ENCODE measurements around the gene POU6F2. TPM values are rescaled to one million over a fixed set of nuclear protein-coding genes. Genes with fewer than 3 reads are reported as not detected.
"Not testable (repeated sequence)": the region's sequence is repeated elsewhere in the genome, so short reads cannot be mapped to it uniquely, and the experiment has no call there.

The POU6F2 gene
- total RNA-seq, 1 donor from 2014 or later: not detected

DNA sequence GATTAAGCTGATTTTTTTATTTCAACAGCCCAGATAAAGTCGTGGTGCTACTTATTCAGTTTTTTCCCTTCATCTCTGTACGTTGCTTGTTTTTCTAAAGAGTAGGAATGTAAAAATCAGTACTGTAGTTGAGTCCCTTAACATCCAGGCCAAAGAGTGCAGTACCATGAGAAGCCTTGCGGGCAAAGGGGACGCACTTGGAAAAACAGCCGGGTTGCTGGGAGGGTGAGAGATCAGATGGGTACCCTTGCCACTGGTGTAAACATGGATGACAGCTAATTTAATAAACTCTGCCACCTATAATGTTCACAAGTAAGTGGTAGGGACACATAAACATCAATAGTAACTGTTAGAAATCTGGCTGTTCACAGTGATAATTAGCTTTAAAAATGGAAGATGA, 175.9 kb downstream of the POU6F2 start:
- no peak for DNase-seq
- intact Hi-C loops (cut with DNase I): no loop called here
- no peak for ATAC-seq (ENCODE audit: poor library complexity)

DNA sequence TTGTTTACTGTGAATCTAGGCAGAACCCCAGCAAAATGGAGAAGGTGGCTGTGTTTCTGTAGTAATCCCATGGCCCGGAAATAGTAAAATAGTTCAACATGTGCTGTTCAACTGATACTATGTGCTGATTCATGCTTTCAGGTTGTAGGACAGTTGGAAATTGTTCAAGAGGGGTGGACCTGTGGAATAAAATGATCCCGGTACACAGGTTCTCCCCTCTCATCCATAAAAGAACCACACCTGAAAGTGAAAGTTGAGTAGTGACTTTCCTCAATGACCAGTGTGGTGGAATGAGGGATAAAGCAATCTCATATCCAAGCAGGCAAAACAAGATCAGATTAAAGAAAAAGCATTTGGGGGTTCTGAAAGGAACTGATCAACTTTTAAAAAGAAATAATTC, 177.1 kb downstream of the POU6F2 start:
- DNase-seq: no peak
- intact Hi-C loops (cut with DNase I): no loop called here
- no peak for ATAC-seq (ENCODE audit: poor library complexity)

DNA sequence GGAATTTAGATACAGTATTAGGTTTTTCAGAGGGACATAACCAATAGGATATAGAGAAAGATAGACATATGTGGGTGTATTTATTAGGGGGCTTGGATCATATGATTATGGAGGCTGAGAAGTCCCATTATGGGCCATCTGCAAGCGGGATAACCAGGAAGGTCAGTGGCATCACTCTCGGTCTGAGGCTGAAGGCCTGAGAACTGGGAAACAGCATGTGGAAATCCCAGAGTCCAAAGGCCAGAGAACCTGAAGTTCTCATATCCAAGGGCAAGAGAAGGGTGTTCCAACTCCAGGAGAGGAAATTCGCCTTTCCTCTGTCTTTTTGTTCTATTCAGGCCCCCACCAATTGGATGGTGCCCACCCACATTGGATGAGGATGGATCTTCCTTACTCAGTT, 180.7 kb downstream of the POU6F2 start:
- intact Hi-C loops (cut with DNase I): no loop called here
- ATAC-seq (ENCODE audit: poor library complexity): no peak
- no peak for DNase-seq

DNA sequence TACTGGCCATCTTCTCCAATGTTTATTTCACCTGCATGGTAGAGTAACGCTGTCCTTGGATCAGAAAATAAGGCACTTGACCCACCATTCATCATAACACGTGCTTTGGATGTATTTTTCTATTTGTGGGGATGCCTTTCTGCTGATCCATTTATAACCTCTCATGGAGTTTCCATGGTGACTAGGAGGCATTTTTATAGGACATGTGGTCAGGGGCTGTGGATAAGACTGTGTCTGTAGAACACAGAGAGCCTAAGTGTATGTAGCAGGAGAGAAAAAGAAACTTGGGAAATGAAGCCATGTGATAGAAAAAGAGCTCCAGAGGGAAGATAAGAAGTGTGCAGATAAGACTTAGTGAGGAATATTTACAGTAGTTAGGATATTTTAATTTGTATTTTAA, 184.2 kb downstream of the POU6F2 start:
- ATAC-seq (ENCODE audit: poor library complexity) (no peak), DNase-seq (no peak)
- intact Hi-C loops (cut with DNase I): no loop called here

DNA sequence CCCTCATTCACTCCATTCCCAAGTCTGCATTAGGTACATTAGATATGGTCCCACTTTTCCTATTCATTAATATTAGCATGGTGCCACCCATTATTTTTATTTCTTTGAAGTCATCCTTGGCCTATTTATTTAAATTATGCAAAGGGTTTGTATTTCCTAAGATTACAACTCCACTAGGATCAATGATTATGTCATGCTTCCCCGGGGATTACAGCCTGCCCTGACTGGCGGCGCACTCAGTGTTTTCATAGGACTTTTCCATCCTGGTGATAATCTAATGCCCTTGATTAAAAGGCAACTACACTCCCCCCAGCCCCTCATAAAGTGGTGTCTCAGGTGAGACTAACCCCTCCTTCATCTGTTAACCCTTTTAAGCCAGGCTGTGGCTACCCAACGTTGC, 187.2 kb downstream of the POU6F2 start:
- DNase-seq (no peak), ATAC-seq (ENCODE audit: poor library complexity) (no peak)
- intact Hi-C loops (cut with DNase I): no loop called here

DNA sequence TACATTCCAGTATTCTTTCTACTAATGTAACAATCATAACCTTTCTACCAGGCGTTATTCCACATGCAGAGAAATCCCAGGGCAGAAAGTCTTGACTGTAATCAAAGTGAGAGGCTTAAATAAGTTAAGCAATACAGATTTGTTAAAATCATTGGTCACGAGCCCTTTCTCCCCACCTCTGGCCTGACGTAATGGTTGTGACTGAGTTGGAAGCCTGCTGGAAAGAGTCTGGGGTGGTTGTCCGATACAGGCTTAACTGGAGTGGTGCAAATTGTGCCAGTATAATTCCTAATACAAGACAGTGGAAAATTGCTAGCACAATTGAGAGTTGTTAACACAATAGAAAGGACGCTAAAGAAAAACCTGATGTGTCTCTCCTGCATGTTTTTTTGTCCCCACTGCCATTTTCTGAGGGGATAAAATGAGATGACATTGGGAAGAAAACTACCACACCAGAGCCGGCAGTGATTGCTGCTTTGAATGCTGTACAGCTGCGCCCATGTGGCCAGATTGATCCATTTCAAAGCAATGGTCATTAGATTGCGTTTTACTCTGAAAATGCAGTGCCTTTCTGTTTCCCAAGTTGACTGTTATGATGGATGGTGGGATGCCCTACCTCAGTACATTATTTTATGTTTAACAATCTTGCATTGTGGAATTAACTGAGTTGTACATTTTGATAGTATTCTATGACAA, 190.8 kb downstream of the POU6F2 start:
- intact Hi-C loops (cut with DNase I): no loop called here
- DNase-seq: no peak
- no peak for ATAC-seq (ENCODE audit: poor library complexity)

DNA sequence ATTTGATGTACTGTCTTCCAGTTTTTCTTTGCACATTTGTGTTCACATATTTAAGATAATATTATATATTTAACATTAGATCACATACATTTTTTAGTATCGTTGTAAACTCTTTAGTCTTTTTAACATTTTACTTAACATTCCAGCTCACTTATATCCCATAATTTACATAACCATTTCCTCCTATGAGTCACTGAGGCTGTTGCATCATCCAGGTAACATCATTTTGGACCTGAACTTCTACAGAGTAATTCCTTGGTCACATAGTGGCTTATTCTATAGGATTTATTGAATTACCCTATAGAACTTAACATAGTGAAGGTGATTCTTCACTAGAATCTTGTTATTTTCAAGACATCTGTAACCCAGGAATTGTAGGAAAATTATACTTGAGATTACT, 194.4 kb downstream of the POU6F2 start:
- intact Hi-C loops (cut with DNase I): no loop called here
- DNase-seq (no peak), ATAC-seq (ENCODE audit: poor library complexity) (no peak)

DNA sequence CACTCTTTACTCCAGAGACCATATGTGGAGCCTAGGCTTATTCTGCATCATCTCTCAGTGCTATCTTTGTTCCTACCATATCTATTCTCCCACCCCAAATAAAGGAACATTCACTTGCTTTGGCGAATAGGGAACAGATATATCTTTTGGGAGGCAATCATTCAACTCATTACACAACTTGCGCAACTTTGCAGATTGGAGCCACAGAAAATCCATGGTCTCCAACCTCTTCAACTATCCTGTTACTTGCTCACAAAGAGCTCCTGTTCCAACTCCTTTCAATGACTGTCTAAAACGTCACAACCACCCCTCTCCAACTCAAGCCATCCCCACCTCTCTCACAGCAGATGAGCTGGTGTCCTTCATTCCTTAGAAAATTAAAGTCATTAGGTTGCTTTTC, 203.7 kb downstream of the POU6F2 start:
- ATAC-seq (ENCODE audit: poor library complexity) (no peak), DNase-seq (no peak)
- intact Hi-C loops (cut with DNase I): no loop called here

DNA sequence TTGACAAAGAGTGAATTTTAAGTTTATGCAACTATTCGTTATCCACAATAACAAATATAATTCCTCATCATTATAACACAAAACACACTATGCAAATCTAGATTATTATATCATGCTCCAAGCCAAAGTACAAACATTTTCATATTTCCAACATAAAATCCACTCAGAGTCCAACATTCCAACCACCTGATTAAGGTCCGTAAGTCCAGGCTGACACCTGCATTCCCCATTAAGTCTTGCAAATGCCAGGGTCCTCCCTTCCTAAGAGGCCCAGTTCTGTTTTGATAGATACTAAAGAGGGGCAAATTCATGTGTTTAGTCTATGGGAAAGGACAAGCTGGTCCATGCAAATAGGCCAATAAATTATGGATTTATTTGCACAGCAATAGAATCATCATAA, 206.1 kb downstream of the POU6F2 start:
- DNase-seq (no peak), ATAC-seq (ENCODE audit: poor library complexity) (no peak)
- intact Hi-C loops (cut with DNase I): no loop called here

DNA sequence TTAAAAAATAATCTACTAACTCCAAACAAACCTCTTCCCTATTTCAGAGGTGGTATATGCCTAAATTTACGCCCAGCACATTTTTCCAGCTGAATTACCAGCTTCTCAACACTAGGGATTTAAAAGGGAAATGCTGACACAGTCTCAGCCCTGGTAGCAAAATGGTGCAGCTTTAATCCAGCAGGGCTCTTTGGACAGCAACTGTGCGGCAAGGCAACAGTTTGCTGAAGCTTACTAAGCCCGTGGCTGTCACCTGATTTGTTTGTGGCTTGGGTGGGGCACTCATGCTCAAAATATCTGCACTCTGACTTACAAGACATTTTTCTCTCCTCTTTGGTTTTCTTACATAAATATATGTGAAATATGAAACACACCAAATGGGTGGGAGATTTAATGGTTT, 206.7 kb downstream of the POU6F2 start:
- intact Hi-C loops (cut with DNase I): no loop called here
- ATAC-seq (ENCODE audit: poor library complexity) (no peak), DNase-seq (no peak)

DNA sequence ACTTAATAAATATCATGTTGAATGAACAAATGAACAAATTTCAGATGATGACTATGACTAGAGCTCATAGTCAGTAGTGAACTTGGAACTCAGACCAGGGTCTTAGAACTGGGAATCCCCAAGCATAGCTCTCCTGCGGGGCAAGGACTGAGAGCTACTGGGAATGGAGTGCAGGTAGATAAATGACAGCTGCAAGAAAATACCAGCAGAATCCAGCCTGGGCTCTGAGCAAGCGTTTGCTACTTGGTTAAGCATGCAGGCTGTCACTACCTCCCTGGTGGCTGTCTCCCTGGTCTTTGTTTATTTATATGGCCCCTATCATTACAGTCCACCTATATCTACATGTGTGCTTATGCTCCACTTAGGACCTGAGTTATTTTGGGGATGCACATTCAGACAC, 208.4 kb downstream of the POU6F2 start:
- intact Hi-C loops (cut with DNase I): no loop called here
- DNase-seq (no peak), ATAC-seq (ENCODE audit: poor library complexity) (no peak)

DNA sequence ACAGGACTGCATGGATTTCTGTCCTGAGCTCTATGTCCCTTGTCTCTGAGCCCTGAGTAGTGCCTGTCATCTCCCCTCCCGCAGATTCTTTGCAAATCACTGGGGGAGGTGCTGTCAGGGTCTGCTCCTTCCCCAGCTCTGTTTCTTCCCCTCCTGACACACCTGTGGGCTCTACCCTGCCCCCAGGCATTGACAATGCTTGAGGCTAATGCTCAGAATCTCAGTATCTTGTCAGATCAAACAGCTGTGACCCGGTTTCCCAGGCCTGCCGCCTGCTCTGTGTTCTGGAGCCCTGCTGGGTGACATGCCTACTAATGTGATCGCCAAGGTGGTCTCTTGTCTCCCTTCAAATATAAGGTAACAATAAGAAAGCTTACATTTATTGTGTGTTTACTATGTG, 209.0 kb downstream of the POU6F2 start:
- intact Hi-C loops (cut with DNase I): no loop called here
- ATAC-seq (ENCODE audit: poor library complexity): no peak
- no peak for DNase-seq

DNA sequence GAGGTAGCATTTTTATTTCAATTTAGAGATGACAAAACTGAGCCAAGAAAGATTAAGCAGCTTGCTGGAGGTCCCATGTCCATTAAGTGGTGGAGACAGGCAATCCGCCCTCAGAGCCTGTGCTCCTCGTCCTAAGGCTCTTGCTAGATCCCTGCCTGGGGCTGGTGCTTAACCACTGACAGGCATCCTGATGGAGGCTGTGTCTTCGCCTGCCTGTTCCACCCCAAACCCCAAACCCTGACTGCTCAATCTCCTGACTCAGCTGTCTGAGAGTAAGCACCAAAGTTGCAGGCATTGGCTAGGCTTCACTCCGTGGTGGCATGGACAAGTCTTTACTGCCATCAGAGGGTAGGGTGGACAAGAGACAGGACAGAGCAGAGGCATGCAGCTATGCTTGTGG, 209.4 kb downstream of the POU6F2 start:
- ATAC-seq (ENCODE audit: poor library complexity) (no peak), DNase-seq (no peak)
- intact Hi-C loops (cut with DNase I): no loop called here

DNA sequence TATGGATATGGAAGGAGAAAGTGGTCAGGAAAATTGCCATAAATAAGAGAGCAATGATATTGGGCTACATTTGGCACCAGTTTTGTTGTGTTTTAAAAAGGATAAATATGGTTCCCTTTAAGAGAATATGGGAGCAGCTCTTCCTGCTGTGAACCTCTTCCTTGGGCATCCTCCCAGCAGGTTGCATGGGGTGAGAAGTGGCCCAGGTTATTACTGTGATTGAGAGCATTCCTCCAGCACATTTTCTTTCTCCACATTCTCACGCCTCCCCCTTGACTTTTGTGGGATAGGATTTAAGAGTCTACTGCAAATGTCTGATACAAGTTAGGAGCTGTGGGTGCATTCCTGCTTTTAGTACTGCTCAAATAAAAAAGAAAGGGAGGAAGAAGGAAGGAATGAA, 214.8 kb downstream of the POU6F2 start:
- DNase-seq (no peak), ATAC-seq (ENCODE audit: poor library complexity) (no peak)
- intact Hi-C loops (cut with DNase I): no loop called here

DNA sequence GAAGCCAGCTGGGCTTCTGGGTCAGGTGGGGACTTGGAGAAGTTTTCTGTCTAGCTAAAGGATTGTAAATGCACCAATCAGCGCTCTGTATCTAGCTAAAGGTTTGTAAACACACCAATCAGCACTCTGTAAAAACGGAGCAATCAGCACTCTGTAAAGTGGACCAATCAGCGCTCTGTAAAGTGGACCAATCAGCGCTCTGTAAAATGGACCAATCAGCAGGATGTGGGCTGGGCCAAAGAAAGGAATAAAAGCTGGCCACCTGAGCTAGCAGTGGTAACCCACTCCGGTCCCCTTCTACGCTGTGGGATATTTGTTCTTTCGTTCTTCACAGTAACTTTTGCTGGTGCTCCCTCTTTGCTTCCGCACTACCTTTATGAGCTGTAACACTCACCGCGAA, 216.7 kb downstream of the POU6F2 start:
- ATAC-seq (ENCODE audit: poor library complexity); DNase-seq; intact Hi-C loops (cut with DNase I): not testable (repeated sequence)

DNA sequence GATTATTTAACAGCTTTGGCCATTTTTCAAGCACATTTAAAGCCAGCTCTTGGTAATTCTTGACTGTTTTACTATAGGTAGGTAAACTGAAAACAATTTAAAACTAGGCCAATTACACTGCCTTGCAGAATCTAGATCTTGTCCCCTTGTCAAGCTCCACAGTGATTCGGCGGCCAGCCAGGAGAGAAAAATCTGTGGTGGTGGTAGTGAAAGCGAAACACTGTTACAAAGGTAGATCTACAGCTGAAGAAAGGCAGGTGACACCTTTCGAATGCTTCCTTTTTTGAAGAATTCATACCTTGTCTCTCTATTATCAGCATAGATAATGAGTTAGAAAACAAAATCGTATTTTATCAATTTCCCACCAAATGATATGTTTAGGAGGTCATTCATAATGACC, 218.3 kb downstream of the POU6F2 start:
- intact Hi-C loops (cut with DNase I): no loop called here
- ATAC-seq (ENCODE audit: poor library complexity): no peak
- no peak for DNase-seq

DNA sequence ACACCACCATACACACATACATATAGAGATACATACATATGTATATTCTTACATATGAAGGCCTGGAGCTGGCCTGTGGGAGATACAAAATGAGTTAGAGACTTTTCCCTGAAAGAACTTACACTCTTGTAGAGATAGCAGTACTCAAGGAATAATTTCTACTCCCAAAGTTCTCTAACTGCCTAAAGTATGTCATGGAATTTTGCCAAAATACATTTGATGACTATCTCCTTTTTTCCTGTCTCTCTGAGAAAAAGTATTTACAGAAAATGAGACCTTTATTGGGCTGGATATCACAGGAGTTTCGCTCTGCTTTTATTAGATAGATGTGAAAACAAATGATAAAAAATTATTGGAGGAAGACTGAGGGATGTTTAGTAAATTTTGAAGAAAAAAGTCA, 220.1 kb downstream of the POU6F2 start:
- no peak for DNase-seq
- intact Hi-C loops (cut with DNase I): no loop called here
- ATAC-seq (ENCODE audit: poor library complexity): no peak

DNA sequence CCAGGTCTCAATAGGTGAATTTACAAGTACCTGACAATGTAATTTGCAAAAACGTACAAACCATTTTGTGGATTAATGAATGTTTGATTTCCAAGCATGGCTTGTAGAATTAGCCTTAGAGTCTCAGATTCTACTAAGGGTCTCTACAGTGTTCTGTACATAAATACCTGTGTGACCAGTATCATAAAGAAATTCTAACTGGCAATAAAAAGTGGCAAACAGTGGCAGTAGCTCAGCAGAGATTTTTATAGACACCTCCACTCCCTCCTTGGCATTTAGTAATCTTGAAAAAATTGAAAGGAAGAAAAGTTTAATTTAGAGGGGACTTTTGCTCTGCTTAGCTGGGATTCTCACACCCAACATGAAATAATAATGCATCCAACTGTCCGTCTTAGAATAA, 220.8 kb downstream of the POU6F2 start:
- no peak for ATAC-seq (ENCODE audit: poor library complexity)
- intact Hi-C loops (cut with DNase I): no loop called here
- DNase-seq: no peak

DNA sequence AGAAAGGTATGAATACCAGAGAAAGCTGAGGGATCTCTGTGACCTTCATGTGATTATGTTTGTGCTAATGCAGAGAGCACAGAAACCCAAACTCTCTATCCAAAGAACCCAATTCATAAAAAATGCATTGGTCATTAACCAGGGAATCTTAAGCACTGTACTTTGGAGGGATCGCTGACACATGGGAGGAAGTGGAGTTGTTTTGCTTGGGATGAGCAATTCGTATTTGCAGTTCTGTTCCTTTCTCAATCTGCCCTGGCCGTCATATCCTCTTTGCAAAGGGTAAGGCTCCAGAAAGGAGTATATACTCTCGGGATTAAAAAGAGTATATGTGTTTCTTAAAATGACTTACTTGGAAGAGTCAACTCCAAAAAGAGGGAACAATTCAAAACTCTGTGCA, 221.3 kb downstream of the POU6F2 start:
- intact Hi-C loops (cut with DNase I): no loop called here
- no peak for ATAC-seq (ENCODE audit: poor library complexity)
- no peak for DNase-seq

DNA sequence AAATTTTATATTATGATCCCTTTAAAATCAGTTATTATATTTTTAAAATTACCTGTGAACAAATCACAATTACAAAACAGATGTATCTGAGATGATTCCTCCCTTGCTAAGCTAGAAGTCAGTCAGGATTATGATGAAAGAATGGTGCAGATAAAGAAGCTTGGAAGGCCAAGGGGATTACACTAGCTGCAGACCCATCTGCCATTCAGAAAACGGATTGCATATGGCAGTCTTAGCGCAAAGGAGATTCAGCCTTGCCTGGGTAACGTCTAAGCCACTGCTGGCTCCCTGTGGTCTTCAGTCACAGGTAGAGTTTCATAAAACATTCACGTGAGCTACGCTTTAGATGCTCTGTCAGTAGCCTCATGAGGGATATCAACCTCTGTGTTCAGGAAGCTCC, 222.2 kb downstream of the POU6F2 start:
- intact Hi-C loops (cut with DNase I): no loop called here
- ATAC-seq (ENCODE audit: poor library complexity): no peak
- no peak for DNase-seq

DNA sequence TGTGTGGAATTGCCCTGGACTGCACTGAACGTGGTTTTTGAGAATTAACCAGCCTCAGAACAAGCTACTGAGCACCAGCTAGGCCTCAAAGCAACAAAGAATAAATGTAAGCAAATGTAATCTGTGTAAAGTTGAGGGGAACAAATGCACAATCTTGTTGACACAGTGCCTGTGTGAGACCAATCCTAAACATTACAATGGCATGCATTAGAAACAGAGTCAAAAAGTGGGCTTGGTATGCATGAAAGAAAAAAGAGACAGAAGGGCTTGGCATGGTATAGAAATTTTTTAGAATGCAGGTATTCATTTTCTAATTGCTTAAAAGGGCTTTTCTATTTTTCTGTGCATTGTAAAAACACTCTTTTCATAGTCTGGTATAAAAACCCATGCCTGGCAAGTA, 224.3 kb downstream of the POU6F2 start:
- ATAC-seq (ENCODE audit: poor library complexity) (no peak), DNase-seq (no peak)
- intact Hi-C loops (cut with DNase I): no loop called here

All from Right ventricle myocardium superior (tissue), 1 donor.